ENCODE measurements around the gene SEPTIN7. TPM values are rescaled to one million over a fixed set of nuclear protein-coding genes. Genes with fewer than 3 reads are reported as not detected.

SEPTIN7 gene
- total and polyA plus RNA-seq, 2 of the 4 experiments (the other 2 are of a cell fraction): 150 to 239 TPM

GRCh38 chr7:35780070-35780469 is 20.8 kb upstream of the SEPTIN7 start:
- Histone ChIP-seq H3K27ac (ENCODE audit: insufficient read depth, low read length) (no peak overlapping the region), H4K20me1 (ENCODE audit: insufficient read depth, low read length) (no peaks in the 10 kb centered on the region), H3K36me3 (ENCODE audit: control insufficient read depth, insufficient read depth, low read length) (no peaks in the 10 kb centered on the region), H3K9me1 (ENCODE audit: insufficient read depth, low read length) (no peaks in the 10 kb centered on the region; the same call in 1 of the 2 replicates), H3K27me3 (ENCODE audit: control insufficient read depth, insufficient read depth, low read length) (peaks cover 2% of the 10 kb centered on the region; the same call in 1 of the 2 replicates), H3K79me1 (ENCODE audit: low read depth in 1 of 2, low read length in 2 of 2) (no peaks in the 10 kb centered on the region), H4K8ac (ENCODE audit: low read depth in 2 of 2, low read length in 2 of 2) (no peak overlapping the region), H3K9me3 (ENCODE audit: control insufficient read depth, insufficient read depth, low read length) (no peaks in the 10 kb centered on the region), H3K4me2 (ENCODE audit: low read depth, low read length) (no peak overlapping the region), H3K9ac (ENCODE audit: low read depth, low read length) (no peak overlapping the region), H2AK5ac (ENCODE audit: low read depth, low read length) (no peak overlapping the region), H4K91ac (ENCODE audit: insufficient read depth, low read depth, low read length) (no peak overlapping the region), H3K4ac (ENCODE audit: low read depth, low read length) (no peak overlapping the region), H2BK15ac (ENCODE audit: low read depth, low read length) (peak overlapping the region; percentile 43; the same call in 1 of the 3 replicates), H2BK5ac (ENCODE audit: low read depth, low read length, poor library complexity, severe bottlenecking) (no peak overlapping the region), H2BK120ac (ENCODE audit: low read depth, low read length) (no peak overlapping the region), H3K56ac (ENCODE audit: extremely low read depth, insufficient read depth, low read length) (no peak overlapping the region), H3K23ac (ENCODE audit: low read depth, low read length) (no peak overlapping the region), H3K14ac (replicated peaks; ENCODE audit: low read depth, low read length) (no peak overlapping the region), H4K5ac (ENCODE audit: low read depth, low read length) (no peak overlapping the region), H2AK9ac (replicated peaks; ENCODE audit: low read depth, low read length, poor library complexity) (no peak overlapping the region), H3K4me1 (ENCODE audit: control insufficient read depth, insufficient read depth, low read length) (peaks cover 2% of the 10 kb centered on the region), H3K18ac (ENCODE audit: low read depth, low read length) (no peak overlapping the region), H2AFZ (replicated peaks; ENCODE audit: low read length, poor library complexity) (no peak overlapping the region), H3K4me3 (ENCODE audit: insufficient read depth, low read depth, low read length) (no peak overlapping the region), H2BK20ac (ENCODE audit: low read depth, low read length) (no peak overlapping the region)
- POLR2A ChIA-PET (ENCODE audit: unreplicated experiment): no interaction called here
- intact Hi-C loops (cut with micrococcal nuclease): no loop called here
- TF ChIP-seq RFX5 (IDR thresholded peaks at IDR 0.05; ENCODE audit: low read depth, low read length): no peak
- TF ChIP-seq USF2 (IDR thresholded peaks at IDR 0.05; ENCODE audit: low read depth, low read length): no peak
- TF ChIP-seq CHD1 (IDR thresholded peaks at IDR 0.05; ENCODE audit: low read depth, low read length): no peak
- no peak for TF ChIP-seq NFE2L2 (IDR thresholded peaks at IDR 0.05; ENCODE audit: low read depth, low read length)
- no peak for TF ChIP-seq MAFK (IDR thresholded peaks at IDR 0.05; ENCODE audit: low read depth, low read length)
- TF ChIP-seq BHLHE40 (IDR thresholded peaks at IDR 0.05; ENCODE audit: low read depth, low read length): no peak
- no peak for TF ChIP-seq RAD21 (IDR thresholded peaks at IDR 0.05; ENCODE audit: low read length)
- no peak for TF ChIP-seq ELK1 (IDR thresholded peaks at IDR 0.05; ENCODE audit: borderline replicate concordance, low read depth, low read length)
- in situ Hi-C loops (cut with MboI; ENCODE audit: low sequenced_read_pairs): no loop called here
- CTCF ChIA-PET: no interaction called here
- no peak for DNase-seq
- dilution Hi-C loops (cut with HindIII; ENCODE audit: low sequenced_read_pairs, unreplicated experiment): no loop called here
- BruUV-seq (replicated peaks): no TSS peak
- no peak for ATAC-seq (ENCODE audit: low read depth)
- WGBS, 2 experiments (ENCODE audit: extremely low coverage in 2 of 2, insufficient read length in 1 of 2): 50% methylated on average over 1 of the region's 1 CpG; no CpG with 5 or more reads in 1 of the 2 experiments
